HG03159 (cell line): ENCODE data around the gene GAN.

Experiments used
- ATAC-seq: cut with Tn5 transposase; IDR thresholded peaks from one replicate; pipeline ENCODE4 v1.9.1; 2021; ENCODE audit warnings: mild to moderate bottlenecking, moderate library complexity; ENCODE audit not compliant: unreplicated experiment

GAN gene, protein sequence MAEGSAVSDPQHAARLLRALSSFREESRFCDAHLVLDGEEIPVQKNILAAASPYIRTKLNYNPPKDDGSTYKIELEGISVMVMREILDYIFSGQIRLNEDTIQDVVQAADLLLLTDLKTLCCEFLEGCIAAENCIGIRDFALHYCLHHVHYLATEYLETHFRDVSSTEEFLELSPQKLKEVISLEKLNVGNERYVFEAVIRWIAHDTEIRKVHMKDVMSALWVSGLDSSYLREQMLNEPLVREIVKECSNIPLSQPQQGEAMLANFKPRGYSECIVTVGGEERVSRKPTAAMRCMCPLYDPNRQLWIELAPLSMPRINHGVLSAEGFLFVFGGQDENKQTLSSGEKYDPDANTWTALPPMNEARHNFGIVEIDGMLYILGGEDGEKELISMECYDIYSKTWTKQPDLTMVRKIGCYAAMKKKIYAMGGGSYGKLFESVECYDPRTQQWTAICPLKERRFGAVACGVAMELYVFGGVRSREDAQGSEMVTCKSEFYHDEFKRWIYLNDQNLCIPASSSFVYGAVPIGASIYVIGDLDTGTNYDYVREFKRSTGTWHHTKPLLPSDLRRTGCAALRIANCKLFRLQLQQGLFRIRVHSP

DNA sequence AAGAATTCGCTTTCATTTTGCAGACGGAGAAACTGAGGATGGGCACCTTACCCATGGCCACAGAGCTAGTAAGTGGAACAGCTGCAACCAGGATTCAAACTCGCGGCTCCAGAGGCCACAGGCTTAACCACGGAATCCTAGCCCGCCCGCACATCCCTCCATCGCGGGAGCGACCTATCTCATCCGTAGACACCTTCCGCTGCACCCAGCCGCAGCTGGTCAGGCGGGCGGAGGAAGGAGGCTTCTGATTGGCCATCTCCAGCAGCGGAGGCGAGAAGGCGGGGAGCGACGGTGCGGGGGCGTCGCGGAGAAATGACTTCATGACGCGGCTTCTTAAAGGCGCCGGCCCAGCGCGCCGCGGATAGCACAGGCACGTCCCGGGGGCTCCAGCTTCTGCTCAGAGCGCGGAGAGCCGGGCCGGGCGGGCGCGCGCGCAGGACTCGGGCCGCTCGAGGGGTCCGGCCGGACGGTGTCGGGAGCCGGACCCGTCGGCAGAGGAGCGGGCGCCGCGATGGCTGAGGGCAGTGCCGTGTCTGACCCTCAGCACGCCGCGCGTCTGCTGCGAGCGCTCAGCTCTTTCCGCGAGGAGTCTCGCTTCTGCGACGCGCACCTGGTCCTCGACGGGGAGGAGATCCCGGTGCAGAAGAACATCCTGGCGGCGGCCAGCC lies at the start of gene GAN:
GAN (plus strand) TSS at position 360 of the 668 bp plus-strand sequence; CDS start at position 512, 152 bp downstream.
- peak; percentile 97 for ATAC-seq

DNA sequence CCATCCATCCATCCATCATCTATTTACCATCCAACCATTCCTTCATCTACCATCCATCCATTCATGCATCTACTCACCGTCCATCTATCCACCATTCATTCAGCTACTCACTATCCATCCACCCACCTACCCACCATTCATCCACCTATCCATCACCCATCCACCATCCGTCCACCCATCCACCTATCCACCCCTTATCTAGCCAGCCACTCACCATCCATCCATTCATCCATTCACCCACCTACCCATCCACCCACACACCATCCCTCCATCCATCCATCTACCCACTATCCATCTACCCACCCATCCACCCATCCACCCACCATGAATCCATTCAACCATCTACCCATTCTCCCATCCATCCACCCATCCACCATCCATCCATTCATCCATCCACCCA lies 49.7 kb upstream of the GAN start:
- no peak for ATAC-seq

DNA sequence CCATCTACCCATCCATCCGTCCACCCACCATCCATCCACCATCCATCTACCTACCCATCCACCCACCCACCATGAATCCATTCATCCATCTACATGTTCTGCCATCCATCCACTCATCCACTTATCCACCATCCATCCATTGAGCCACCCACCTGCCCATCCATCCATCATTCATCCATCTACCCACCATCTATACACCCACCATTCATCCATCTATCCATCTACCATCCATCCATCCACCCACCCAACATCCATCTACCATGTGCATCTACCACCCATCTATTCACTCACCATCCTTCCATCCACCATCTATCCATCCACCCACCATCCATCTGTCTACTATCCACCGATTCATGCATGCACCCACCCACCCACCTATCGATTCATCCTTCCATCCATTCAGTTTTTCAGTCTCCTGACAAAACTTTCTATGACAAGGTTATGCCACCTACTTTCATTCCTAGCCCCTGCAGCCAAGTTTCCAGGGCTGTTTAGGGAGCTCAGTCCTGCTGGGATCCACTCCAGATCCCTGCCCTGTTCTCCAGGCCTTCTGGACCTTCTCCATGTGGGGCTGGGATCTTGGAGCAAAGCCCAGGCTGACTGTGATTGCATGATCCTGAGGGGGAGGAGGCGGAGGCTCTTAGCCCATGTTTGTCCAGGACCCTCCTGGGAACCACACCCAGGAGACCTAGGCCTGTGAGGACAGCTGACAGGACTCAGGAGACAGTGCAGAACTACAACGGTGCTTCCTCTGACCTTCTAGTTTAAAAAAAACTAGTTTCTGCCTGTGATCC lies 48.9 kb upstream of the GAN start:
- ATAC-seq: no peak

DNA sequence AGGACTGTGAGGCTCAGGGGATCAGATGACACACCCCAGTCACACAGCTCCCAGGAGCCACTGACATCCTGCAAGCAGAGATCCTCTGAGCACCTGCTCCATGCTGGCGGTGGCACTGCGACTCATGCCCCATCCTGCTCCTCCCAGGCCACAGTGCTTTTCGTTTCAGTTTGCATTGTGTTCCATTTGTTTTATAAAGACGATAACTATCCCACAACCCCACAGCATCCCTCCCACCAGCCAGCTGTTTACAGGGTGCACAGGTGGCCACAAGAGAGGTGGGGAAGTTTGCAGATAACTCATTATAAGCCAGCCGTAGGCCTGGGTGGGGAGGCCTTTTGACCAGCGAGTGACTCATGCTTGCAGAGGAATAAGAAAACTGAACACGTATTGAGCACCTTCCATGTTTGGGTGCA lies 48.1 kb upstream of the GAN start:
- ATAC-seq: no peak

DNA sequence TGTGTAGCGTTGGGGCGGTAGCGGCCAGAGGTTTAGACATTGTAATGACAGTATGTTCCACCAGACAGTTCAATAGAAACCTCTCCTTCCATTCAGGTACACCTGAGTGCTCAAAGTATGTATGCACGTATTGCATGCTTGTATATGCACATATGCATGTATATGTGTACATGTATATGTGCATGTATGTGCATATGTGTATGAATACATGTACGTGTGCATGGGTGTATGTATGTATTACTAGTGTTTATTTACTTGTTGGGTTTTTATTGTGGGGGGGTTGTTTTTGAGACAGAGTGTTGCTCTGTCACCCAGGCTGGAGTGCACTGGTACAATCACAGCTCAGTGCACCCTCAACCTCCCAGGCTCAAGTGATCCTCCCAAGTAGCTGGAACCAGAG lies 46.3 kb upstream of the GAN start:
- no peak for ATAC-seq

DNA sequence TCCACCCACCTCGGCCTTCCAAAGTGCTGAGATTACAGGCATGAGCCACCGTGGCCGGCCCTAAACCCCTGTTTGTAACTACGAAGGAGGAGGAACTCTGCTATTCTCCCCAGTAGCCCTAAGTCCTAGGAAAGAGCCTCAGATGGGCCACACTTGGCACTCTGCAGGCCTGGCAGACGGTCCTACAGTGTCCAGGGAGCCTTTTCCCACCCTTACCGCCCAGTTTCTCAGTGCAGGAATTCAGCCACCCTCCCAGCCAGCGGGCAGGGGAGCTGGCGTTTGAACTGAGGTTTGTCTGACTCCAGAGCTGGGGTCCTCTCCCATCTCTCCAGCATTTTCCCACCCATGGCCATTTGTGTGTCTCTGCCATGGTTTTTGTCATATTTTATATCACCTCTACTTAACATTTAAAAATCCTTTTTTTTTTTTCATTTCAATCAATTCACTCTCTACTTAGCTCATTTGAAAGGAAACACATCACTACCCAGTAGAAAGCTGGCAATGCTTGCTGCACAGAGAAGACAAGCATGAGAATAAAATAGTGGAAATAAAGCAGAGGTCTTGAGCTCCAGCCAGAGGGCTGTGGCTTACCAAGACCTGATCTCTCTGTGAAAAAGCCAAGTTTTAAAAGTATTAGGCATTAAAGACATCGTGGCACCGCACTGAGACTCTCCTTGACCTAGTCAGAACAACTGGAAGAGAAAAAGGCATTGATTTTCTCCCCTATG lies 41.4 kb upstream of the GAN start:
- ATAC-seq: no peak

DNA sequence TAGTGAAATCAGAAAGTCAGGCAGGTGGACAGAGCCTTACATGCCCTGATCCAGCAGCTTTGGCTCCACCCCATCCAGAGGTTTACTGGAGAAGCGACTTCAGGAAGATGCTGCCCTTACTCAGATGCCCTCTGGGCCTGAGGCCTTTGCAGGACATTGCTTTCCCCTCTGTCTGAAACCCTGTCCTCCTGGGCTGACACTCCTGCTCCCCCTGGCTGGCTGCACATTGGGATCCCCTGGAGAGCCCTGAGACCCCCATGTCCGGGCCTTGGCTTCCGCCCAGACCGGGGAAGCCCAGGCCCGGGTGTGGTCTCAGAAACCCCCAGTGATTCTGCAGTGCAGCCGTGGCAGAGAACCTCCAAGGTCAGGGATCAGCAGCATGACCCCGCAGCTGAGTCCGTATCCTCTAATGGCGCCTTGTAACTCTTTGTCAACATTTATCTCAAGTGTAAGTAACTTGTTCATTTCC lies 39.7 kb upstream of the GAN start:
- no peak for ATAC-seq

DNA sequence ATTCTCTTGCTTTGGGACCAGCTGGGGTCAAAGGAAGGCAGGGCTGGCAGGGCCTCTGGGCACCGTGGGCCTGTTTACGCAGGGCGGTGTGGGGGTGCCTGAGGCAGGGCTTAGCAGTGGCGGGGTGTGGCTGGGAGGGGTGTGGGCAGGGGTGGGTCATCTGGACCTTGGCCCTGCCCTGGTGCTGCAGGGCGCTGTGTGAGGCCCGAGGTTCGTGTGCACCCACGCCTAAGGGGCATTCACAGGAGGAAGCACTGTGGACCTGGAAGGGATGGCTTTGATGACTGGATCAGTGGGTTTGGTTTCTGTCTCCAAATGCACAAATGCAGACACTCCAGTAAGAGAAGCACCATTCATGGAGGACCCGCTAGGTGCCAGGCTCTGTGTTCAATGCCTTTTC lies 39.0 kb upstream of the GAN start:
- ATAC-seq: no peak

DNA sequence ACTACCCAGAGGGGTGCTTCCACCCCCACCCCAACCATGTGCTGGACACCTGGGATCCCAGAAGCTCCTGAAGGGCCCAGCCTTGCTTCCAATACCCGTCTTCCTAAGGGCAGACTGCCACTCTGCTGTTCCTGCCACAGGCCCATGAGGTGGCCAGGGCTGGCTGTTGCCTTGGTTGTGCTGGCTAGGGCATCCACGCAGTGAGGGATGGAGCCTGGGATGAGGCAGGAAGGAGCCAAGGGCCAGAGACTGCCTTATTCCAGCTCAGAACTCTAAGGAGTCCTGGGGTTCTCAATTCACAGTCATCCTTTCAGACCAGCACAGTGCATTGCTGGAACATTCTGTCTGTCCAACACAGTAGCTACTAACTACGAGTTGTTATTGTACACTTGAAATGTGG lies 38.4 kb upstream of the GAN start:
- ATAC-seq: no peak

DNA sequence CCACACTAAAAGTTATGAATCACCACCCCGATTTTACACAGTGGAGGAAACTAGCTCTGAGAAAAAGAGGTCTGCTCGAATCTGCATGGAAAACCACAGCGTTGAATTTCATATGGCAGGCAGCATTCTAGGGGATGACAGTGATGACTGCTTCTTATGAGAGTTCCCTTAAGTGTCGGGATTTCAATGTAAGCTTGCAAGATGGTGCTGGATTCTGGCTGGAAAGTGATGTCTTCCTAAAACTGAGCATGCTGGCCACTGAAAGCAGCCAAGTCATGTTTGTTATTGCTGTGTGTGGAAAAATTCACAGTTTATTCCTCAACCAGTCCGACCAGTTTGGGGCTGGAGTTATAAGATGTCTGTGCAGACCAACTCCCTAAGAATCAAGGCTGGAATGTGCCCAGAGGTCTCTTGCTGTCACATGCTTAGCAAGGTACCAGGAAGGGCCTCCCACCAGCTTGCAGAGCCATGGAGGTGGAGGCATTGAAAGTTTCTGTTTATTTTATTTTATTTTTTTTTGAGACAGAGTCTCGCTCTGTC lies 37.2 kb upstream of the GAN start:
- no peak for ATAC-seq

DNA sequence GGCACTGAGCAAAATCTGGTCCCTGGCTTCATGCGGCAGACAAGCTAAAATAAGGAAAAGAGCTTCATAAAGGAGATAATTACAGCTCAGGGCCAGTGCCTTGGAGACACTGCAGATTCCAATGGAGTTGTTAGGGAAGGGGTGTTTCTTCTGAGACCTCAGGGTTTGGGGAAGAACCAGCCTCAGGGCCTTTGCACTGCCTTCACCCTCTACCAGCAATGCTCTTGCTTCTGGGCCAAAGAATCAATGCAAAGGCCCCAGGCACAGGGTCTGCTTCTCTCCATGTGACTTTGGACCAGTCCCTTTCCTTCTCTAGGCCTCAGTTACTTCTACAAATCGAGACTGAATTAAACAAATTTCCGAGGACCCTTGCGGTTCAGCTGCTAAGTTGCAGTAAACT lies 36.2 kb upstream of the GAN start:
- no peak for ATAC-seq

DNA sequence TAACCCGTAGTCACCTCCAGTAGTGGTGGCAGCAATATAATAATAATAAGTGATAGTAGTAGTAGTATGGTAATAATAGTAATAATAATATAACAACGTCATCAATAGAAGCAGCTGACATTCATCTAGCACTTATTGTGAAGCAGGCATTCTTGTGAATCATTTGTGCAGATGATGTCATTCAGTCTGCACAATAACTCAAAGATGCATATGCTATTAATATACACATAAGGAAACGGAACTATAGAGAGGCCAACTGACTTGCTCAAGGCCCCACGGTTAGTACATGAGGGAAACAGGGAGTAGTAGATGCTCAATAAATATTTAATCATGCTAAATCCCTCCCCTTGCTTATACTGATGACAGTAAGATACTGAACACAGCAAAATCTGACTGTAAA lies 35.4 kb upstream of the GAN start:
- no peak for ATAC-seq

DNA sequence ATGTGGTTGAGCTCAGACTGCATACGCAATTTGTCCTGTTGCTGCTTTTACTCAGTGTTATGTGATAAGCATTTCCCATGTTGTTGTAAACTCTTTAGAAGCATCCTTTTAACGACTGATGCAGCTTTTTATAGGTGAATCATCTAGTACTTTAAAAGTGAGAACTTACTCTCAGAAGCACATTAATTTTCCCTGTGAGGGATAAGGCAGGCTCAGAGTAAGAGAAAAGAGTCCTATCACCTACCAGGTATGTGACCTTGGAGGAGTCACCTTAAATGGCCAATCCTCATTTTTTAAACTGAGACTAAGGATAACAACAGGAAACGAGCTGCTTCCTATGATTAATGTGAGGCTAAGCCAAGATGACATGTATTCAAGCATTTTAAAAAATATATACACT lies 34.4 kb upstream of the GAN start:
- ATAC-seq: no peak

DNA sequence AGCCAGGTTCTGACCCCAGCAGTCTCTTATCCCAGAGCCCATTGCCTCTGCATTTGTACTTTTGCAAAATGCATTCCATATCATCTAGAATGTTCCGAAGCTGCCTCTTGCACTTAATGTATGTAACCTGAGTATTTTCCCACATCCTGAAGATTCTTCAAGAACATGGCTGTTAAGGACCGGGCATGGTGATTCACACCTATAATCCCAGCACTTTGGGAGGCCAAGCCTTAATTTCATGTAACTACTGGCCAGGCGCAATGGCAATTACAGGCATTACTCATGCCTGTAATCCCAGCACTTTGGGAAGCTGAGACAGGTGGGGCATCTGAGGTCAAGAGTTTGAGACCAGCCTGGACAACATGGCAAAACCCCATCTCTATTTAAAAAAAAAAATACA lies 31.7 kb upstream of the GAN start:
- no peak for ATAC-seq

DNA sequence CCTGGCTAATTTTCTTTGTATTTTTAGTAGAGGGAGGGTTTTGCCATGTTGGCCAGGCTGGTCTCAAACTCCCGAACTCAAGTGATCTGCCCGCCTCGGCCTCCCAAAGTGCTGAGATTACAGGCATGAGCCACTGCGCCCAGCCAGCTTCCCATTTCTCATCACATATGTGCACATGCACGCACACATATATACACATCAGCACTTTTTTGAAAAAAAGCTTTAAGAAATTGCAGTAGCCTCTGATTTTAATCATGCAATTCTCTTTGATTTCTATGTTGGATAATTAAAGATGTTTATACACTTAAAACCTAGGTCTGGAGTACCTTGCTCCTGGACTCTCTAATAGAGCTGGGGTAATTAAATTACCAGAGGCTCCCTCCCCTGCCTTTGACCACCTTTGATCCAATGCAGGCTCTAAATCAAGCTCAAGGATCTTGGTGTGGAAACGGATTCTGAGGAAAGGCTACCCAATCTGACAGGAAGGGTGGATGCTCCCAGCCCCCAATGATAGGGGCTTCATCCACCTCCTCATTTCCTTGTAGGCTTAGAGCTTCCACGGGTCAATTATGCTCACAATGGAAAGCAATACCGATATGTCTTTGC lies 29.7 kb upstream of the GAN start:
- no peak for ATAC-seq

DNA sequence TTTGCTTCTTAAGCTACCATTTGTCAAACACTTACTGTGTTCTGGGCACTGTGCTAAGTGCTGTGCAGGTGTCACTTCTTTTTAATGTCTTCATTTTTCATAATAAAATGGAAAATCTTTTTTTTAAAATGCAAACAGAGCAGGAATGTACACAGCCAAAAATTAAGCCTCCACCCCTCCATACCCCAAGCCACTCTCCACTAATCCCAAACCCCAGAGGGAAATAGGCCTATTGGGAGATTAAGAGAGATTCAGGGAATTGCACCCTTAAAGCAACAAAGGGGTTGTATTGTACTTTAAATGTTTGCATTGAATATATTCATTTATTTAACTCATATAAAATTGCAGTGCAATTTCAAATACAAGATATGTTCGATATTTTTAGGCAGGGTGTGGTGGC lies 28.6 kb upstream of the GAN start:
- no peak for ATAC-seq

DNA sequence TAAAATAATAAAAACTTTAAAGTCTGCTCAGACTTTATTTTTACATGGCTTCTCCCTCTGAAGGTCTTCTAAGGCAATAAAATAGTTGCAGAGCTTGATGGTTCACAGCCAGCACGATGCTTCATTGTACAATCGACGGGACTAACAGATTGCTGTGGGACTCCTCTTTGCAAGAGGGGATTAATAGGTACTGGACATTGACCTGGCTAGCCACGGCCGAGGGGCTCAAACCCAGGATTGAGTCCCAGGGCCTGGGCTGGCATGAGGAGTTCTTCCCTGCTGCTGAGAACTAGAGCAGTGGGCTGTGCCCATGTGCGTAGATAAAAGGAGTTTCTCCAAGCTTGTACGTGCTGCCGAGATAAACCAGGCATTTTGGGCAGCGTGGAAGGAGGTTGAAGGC lies 23.6 kb upstream of the GAN start:
- ATAC-seq: no peak

DNA sequence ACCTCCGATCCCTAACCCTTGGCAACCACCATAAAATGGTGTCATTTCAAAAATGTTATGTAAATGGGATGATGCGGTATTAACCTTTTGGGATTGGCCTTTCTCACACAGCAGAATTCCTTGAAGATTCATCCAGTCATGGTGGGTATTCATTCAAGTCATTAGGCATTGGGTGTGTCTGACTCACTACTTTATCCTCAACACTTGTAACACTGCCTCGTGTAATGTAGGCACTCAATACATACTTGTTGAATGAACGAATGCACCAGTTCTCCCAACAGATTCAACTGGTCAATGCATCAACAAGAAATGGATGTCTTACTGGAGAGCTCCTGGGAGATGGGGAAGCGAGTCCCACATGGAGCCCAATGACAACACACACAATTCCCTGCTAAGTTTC lies 21.8 kb upstream of the GAN start:
- no peak for ATAC-seq

DNA sequence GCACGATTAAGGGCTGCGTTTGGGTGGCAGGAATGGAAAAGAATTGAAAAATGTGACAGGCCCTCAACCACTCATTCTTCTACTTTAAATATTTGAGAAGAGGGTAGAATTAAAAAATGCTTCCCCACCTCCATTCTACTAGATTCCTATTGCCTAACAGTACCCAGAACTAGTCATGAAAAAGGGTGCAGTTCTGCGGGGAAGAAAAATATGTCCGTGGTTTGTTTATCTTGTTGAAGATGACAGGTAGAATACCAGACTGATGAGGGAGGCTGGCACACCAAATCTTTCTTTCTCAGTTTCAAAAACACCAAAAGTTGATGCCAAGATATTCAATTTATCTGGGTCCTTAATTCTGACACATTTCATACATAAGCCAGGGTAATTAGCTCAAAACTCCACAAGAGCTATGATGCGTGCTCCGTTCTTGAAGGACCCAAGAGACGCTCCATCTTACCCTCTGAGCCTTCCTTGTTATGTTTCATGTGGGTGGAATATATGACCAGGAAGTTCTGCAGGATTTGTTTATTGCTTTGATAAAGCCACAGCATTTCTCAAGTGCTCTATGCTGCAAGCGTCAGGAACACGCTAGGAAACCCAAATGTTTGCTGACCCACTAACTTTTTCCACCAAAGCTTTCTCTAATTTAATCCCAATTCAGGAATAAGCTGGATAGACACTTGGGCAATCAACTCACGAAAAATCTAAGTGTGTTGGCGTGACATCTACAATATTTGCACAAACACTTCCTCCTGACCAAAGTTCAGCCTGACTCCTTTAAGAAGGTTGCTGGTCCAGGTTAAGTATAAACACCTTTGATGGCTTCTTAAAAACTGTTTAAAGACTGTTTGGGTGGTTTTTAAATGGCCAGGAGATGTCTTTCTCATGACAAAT lies 20.6 kb upstream of the GAN start:
- ATAC-seq: no peak
